Hepatocyte (in vitro differentiated cells): ENCODE data around the gene MYRF. TPM values are rescaled to one million over a fixed set of nuclear protein-coding genes. Genes with fewer than 3 reads are reported as not detected.

ENCODE experiments used
- DNase-seq: peaks from one replicate; pipeline ENCODE4 v3.0.0-alpha.2; 2016; ENCODE audit warnings: low spot score
- H2AFZ ChIP-seq: fragments of 200-600 bp; sonication (generic); 2 replicates; pipeline ENCODE4 v1.6.0; 2016; ENCODE audit warnings: antibody characterized with exemption, mild to moderate bottlenecking
- H3K27ac ChIP-seq: fragments of 200-600 bp; sonication (generic); 2 replicates; pipeline ENCODE4 v1.5.1; 2016; ENCODE audit warnings: mild to moderate bottlenecking
- H3K27me3 ChIP-seq: fragments of 200-600 bp; sonication (generic); 2 replicates; pipeline ENCODE4 v1.6.1; 2016
- H3K36me3 ChIP-seq: fragments of 200-600 bp; sonication (generic); replicated peaks from 2 replicates; pipeline ENCODE4 v1.5.1; 2016; ENCODE audit warnings: low read depth; ENCODE audit not compliant: insufficient read depth
- H3K4me1 ChIP-seq: fragments of 200-600 bp; sonication (generic); 2 replicates; pipeline ENCODE4 v1.5.1; 2016; ENCODE audit warnings: mild to moderate bottlenecking, moderate library complexity; ENCODE audit not compliant: insufficient read depth
- H3K4me2 ChIP-seq: fragments of 200-600 bp; sonication (generic); 2 replicates; pipeline ENCODE4 v1.6.0; 2016
- H3K4me3 ChIP-seq: fragments of 200-600 bp; sonication (generic); 2 replicates; pipeline ENCODE4 v1.5.1; 2016; ENCODE audit warnings: mild to moderate bottlenecking
- H3K79me2 ChIP-seq: fragments of 200-600 bp; sonication (generic); 2 replicates; pipeline ENCODE4 v1.6.0; 2017; ENCODE audit warnings: mild to moderate bottlenecking
- H3K9me2 ChIP-seq: fragments of 200-600 bp; sonication (generic); replicated peaks from 2 replicates; pipeline ENCODE4 v1.6.0; 2017; ENCODE audit warnings: mild to moderate bottlenecking; ENCODE audit not compliant: insufficient read depth
- H3K9me3 ChIP-seq: fragments of 200-600 bp; sonication (generic); 2 replicates; pipeline ENCODE4 v1.5.1; 2016; ENCODE audit warnings: low read depth, mild to moderate bottlenecking
- H4K20me1 ChIP-seq: fragments of 200-600 bp; sonication (generic); 2 replicates; pipeline ENCODE4 v1.6.0; 2016; ENCODE audit warnings: mild to moderate bottlenecking; ENCODE audit not compliant: insufficient read depth, poor library complexity, severe bottlenecking
- CTCF ChIP-seq: fragments of 200-600 bp; sonication (generic); IDR thresholded peaks from 2 replicates; pipeline ENCODE4 v1.5.1; 2016; ENCODE audit warnings: antibody characterized with exemption, mild to moderate bottlenecking; ENCODE audit not compliant: poor library complexity
- EZH2 ChIP-seq: fragments of 200-600 bp; sonication (generic); IDR thresholded peaks from 2 replicates; pipeline ENCODE4 v1.6.1; 2016; ENCODE audit warnings: antibody characterized with exemption, mild to moderate bottlenecking, borderline replicate concordance
- EZH2phosphoT487 ChIP-seq: fragments of 200-600 bp; sonication (generic); IDR thresholded peaks from one replicate; pipeline ENCODE4 v1.6.1; 2018; ENCODE audit warnings: antibody characterized with exemption, mild to moderate bottlenecking, low read depth, moderate library complexity; ENCODE audit not compliant: unreplicated experiment, severe bottlenecking
- WGBS: methylation state at CpG from one replicate; pipeline ENCODE4 v1.1.6; 2016; ENCODE audit warnings: low lambda C conversion rate; ENCODE audit errors: missing lambda C conversion rate; 5-methylcytosine and 5-hydroxymethylcytosine counted together
- polyA plus RNA-seq: library from polyadenylated mRNA; unstranded; fragments of >200 nt; fragmentation: Nextera tagmentation; extraction: Ambion mirVana; gene quantifications from 2 replicates; pipeline ENCODE4 v1.2.1, GENCODE V29; 2016
- total RNA-seq: library from RNA; depleted of rRNA; stranded (reverse); fragments of >200 nt; gene quantifications from 2 replicates; pipeline ENCODE4 v1.2.3, GENCODE V29; 2014

MYRF gene
- total and polyA plus RNA-seq, 2 experiments from 2014 or later = 57.3 to 96.7 TPM

GRCh38 chr11:61815790-61816735 is 63.6 kb downstream of the MYRF start:
- Histone ChIP-seq H3K4me1 (peaks cover 20% of the 10 kb centered on the region), H3K27ac (peak overlapping the region; percentile 97), H3K9me2 (no peaks in the 10 kb centered on the region), H3K79me2 (peaks cover 33% of the 10 kb centered on the region), H2AFZ (peak overlapping the region; percentile 45), H4K20me1 (no peaks in the 10 kb centered on the region), H3K4me2 (peak overlapping the region; percentile 94), H3K9me3 (no peaks in the 10 kb centered on the region), H3K4me3 (peak overlapping the region; percentile 95), H3K27me3 (no peaks in the 10 kb centered on the region), H3K36me3 (no peaks in the 10 kb centered on the region)
- DNase-seq = peak; percentile 81
- under 1% methylated on average over 69 of the region's 69 CpGs for WGBS
- TF ChIP-seq EZH2 (no peak), EZH2phosphoT487 (no peak), CTCF (no peak)

- Histone ChIP-seq H3K27me3 (no peaks in the 10 kb centered on the region), H3K9me3 (no peaks in the 10 kb centered on the region), H3K4me3 (peak within 1 kb of the TSS; percentile 95), H3K4me2 (peak within 1 kb of the TSS; percentile 94), H2AFZ (peak within 1 kb of the TSS; percentile 45), H3K4me1 (peaks cover 20% of the 10 kb centered on the region), H3K79me2 (peaks cover 33% of the 10 kb centered on the region), H3K36me3 (no peaks in the 10 kb centered on the region), H4K20me1 (no peaks in the 10 kb centered on the region), H3K9me2 (no peaks in the 10 kb centered on the region), H3K27ac (peak within 1 kb of the TSS; percentile 97)
- peak; percentile 99 for DNase-seq
- TF ChIP-seq EZH2phosphoT487 = no peak
- peak; percentile 73 for TF ChIP-seq CTCF
- WGBS = under 1% methylated on average over 62 of the region's 73 CpGs
Measured at GRCh38 chr11:61816736-61817455, 64.5 kb downstream of the MYRF start, which contains the start of gene FADS1. FADS1 (minus strand) TSS chr11:61817003; CDS start chr11:61816929, 74 bp downstream.

GRCh38 chr11:61817471-61818202 is 65.2 kb downstream of the MYRF start:
- H4K20me1 ChIP-seq = no peaks in the 10 kb centered on the region
- H3K4me3 ChIP-seq = peak overlapping the region; percentile 18
- no peaks in the 10 kb centered on the region for H3K36me3 ChIP-seq
- H3K9me2 ChIP-seq = no peaks in the 10 kb centered on the region
- WGBS = 50% methylated on average over 6 of the region's 6 CpGs
- no peaks in the 10 kb centered on the region for H3K27me3 ChIP-seq
- H3K27ac ChIP-seq = peak overlapping the region; percentile 97
- peaks cover 33% of the 10 kb centered on the region for H3K79me2 ChIP-seq
- peak overlapping the region; percentile 38 for H2AFZ ChIP-seq
- TF ChIP-seq EZH2phosphoT487 (no peak), EZH2 (no peak)
- DNase-seq = no peak
- peak overlapping the region; percentile 94 for H3K4me2 ChIP-seq
- H3K9me3 ChIP-seq = no peaks in the 10 kb centered on the region
- H3K4me1 ChIP-seq = peaks cover 20% of the 10 kb centered on the region
